Natural killer cell (primary cell): ENCODE measurements around the gene SLC22A23. TPM values are rescaled to one million over a fixed set of nuclear protein-coding genes. Genes with fewer than 3 reads are reported as not detected.

ENCODE experiments used
- ATAC-seq, 3 donors: fragments of 150-1000 bp in 2 of 3; fragments of 200-7000 bp in 1 of 3; cut with Tn5 transposase; 1 replicate in 1 of 3; 2 replicates in 2 of 3; pipeline ENCODE4 v1.10.0; 2021; ENCODE audit warnings: mild to moderate bottlenecking in 2 of 3, moderate library complexity in 2 of 3
- DNase-seq, 2 donors: peaks; one replicate each; pipeline versions ENCODE4 v3.0.0 to v3.0.0-alpha.2; 2013 to 2021; ENCODE audit warnings: mixed read lengths in 1 of 2
- H3K27ac ChIP-seq: one replicate; pipeline ENCODE4 v1.5.1; 2013; ENCODE audit warnings: mild to moderate bottlenecking, low read length
- H3K27me3 ChIP-seq: one replicate; pipeline ENCODE4 v1.6.1; 2013; ENCODE audit warnings: low read length; ENCODE audit not compliant: control insufficient read depth, insufficient read depth
- H3K36me3 ChIP-seq: one replicate; pipeline ENCODE4 v1.6.1; 2013; ENCODE audit warnings: low read length; ENCODE audit not compliant: control insufficient read depth, insufficient read depth
- H3K4me1 ChIP-seq: one replicate; pipeline ENCODE4 v1.6.1; 2013; ENCODE audit warnings: low read length; ENCODE audit not compliant: control insufficient read depth, insufficient read depth
- H3K4me3 ChIP-seq: one replicate; pipeline ENCODE4 v1.5.1; 2013; ENCODE audit warnings: low read length
- H3K9me3 ChIP-seq: one replicate; pipeline ENCODE4 v1.6.1; 2013; ENCODE audit warnings: low read length; ENCODE audit not compliant: control insufficient read depth, insufficient read depth
- H3K27ac Mint-ChIP-seq, 2 donors: one replicate each; pipeline ENCODE4 v1.8.0; 2022; ENCODE audit warnings: mild to moderate bottlenecking in 2 of 2, mixed read lengths in 2 of 2, moderate library complexity in 1 of 2
- H3K27me3 Mint-ChIP-seq, 2 donors: one replicate each; pipeline ENCODE4 v1.8.0; 2022; ENCODE audit warnings: low read depth in 2 of 2, mixed read lengths in 2 of 2
- H3K36me3 Mint-ChIP-seq: one replicate; pipeline ENCODE4 v1.8.0; 2022; ENCODE audit warnings: mixed read lengths
- H3K4me1 Mint-ChIP-seq, 2 donors: one replicate each; pipeline ENCODE4 v1.8.0; 2022; ENCODE audit warnings: mixed read lengths in 2 of 2
- H3K4me3 Mint-ChIP-seq: one replicate; pipeline ENCODE4 v1.8.0; 2022; ENCODE audit warnings: mild to moderate bottlenecking, moderate library complexity, mixed read lengths
- H3K9me3 Mint-ChIP-seq, 2 donors: one replicate each; pipeline ENCODE4 v1.8.0; 2022; ENCODE audit warnings: mixed read lengths in 2 of 2
- WGBS: methylation state at CpG from one replicate; pipeline ENCODE4 v1.1.7; 2013; ENCODE audit warnings: missing lambda C conversion rate; ENCODE audit not compliant: insufficient coverage; 5-methylcytosine and 5-hydroxymethylcytosine counted together
- intact Hi-C: fragments of 100-400 bp; cut with micrococcal nuclease; formaldehyde crosslinking; loops from one replicate; pipeline ENCODE4 v1.14.2; 2022
- total RNA-seq, 4 donors: library from RNA; stranded (reverse); fragments of 120-200 nt in 1 of 4; gene quantifications; one replicate each; pipeline versions ENCODE4 v1.2.3 to v1.2.4, GENCODE V29; 2013 to 2022
- TF ChIP-seq, protein P1 (sequence below): fragments of 200-600 bp; IDR thresholded peaks from one replicate; pipeline ENCODE4 v1.8.0; 2022; ENCODE audit warnings: antibody characterized with exemption

The SLC22A23 gene
- total RNA-seq, 3 donors from 2014 or later (not counting 1 experiment from before 2014, with no cell fraction given): 0.24 to 0.79 (median 0.38) TPM

DNA sequence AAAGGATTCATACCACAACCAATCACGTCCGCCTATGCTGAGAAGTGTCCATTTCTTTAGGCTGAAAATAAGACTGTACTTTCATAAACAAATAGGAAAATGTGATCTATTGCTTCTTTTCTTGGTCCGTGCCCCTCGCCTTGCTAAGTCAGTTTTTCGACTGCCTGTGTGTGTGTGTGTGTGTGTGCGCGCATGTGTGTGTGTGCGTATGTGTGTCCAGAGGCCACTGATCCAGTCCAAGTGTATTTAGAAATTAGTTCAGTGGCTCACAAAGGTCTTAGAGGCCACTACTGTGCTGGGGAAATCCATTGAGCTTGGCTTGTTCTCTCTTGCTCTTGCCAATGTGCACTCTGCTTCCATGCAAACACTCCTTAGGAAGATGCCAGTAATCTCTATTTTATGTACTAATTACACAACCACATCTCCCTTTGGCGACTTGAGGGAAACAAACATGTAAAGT, 50.5 kb downstream of the SLC22A23 start:
- intact Hi-C loops: no loop called here
- peaks cover 14 to 51% of the 10 kb centered on the region in 2 donors for H3K27me3 Mint-ChIP-seq
- Histone ChIP-seq H3K9me3 (no peaks in the 10 kb centered on the region), H3K36me3 (no peaks in the 10 kb centered on the region), H3K27me3 (no peaks in the 10 kb centered on the region), H3K4me3 (no peak overlapping the region), H3K4me1 (no peaks in the 10 kb centered on the region), H3K27ac (no peak overlapping the region)
- 70% methylated on average over 6 of the region's 9 CpGs for WGBS
- H3K4me3 Mint-ChIP-seq: no peak overlapping the region
- H3K27ac Mint-ChIP-seq: no peak overlapping the region
- no peaks in the 10 kb centered on the region for H3K36me3 Mint-ChIP-seq
- ATAC-seq: no peak
- no peak for DNase-seq
- H3K4me1 Mint-ChIP-seq: peaks cover 5 to 7% of the 10 kb centered on the region in 2 donors
- no peaks in the 10 kb centered on the region for H3K9me3 Mint-ChIP-seq
- TF ChIP-seq, protein P1, sequence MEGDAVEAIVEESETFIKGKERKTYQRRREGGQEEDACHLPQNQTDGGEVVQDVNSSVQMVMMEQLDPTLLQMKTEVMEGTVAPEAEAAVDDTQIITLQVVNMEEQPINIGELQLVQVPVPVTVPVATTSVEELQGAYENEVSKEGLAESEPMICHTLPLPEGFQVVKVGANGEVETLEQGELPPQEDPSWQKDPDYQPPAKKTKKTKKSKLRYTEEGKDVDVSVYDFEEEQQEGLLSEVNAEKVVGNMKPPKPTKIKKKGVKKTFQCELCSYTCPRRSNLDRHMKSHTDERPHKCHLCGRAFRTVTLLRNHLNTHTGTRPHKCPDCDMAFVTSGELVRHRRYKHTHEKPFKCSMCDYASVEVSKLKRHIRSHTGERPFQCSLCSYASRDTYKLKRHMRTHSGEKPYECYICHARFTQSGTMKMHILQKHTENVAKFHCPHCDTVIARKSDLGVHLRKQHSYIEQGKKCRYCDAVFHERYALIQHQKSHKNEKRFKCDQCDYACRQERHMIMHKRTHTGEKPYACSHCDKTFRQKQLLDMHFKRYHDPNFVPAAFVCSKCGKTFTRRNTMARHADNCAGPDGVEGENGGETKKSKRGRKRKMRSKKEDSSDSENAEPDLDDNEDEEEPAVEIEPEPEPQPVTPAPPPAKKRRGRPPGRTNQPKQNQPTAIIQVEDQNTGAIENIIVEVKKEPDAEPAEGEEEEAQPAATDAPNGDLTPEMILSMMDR: no peak

DNA sequence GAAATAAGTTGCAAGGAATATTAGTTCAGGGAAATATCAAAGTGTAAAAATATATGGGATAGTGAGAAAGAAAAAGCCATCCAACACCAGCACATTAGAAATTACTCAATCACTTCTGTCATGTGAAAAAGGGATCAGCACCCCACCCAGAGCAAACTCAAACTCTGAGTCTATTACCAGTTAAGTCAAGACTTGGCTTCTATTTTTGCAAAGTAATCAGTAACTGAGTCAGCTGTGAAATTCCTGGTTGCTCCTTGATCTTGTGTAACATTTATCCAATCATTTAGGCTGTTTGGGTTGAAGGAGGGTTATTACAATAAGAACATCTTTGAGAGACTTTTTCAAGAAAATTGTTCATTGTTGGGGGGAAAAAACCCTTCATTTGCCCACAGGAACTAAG, 51.2 kb downstream of the SLC22A23 start:
- ATAC-seq (no peak), DNase-seq (no peak)
- no peaks in the 10 kb centered on the region for H3K9me3 ChIP-seq
- intact Hi-C loops: no loop called here
- H3K27ac ChIP-seq: no peak overlapping the region
- TF ChIP-seq, protein P1: no peak
- no peak overlapping the region for H3K4me3 ChIP-seq
- no peaks in the 10 kb centered on the region for H3K36me3 ChIP-seq
- peaks cover 10 to 44% of the 10 kb centered on the region in 2 donors for H3K27me3 Mint-ChIP-seq
- H3K27ac Mint-ChIP-seq: no peak overlapping the region
- peaks cover 0 to 1% of the 10 kb centered on the region in 2 donors for H3K4me1 Mint-ChIP-seq
- no peaks in the 10 kb centered on the region for H3K9me3 Mint-ChIP-seq
- no peaks in the 10 kb centered on the region for H3K4me1 ChIP-seq
- no peaks in the 10 kb centered on the region for H3K36me3 Mint-ChIP-seq
- no peak overlapping the region for H3K4me3 Mint-ChIP-seq
- no peaks in the 10 kb centered on the region for H3K27me3 ChIP-seq

DNA sequence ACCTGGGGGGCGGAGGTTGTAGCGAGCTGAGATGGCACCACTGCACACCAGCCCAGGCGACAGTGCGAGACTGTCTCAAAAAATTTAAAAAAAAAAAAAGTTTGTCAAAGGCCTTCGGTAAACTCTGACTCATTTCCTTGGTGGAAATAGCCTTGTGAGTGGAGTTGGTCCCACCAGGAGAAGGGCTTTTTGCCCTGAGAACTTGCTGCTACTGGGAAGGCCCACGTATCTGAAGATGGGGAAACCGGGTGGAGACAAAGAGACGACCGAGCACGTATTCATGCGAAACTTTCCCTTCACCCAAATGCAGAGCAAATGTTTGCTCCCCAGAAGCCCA, 51.7 kb downstream of the SLC22A23 start:
- no peaks in the 10 kb centered on the region for H3K4me1 Mint-ChIP-seq
- no peak overlapping the region for H3K4me3 Mint-ChIP-seq
- peaks cover 9 to 42% of the 10 kb centered on the region in 2 donors for H3K27me3 Mint-ChIP-seq
- Histone ChIP-seq H3K4me3 (no peak overlapping the region), H3K9me3 (no peaks in the 10 kb centered on the region), H3K27me3 (no peaks in the 10 kb centered on the region), H3K27ac (no peak overlapping the region), H3K36me3 (no peaks in the 10 kb centered on the region), H3K4me1 (no peaks in the 10 kb centered on the region)
- ATAC-seq: no peak
- WGBS: 95% methylated on average over 11 of the region's 11 CpGs
- intact Hi-C loops: no loop called here
- no peak overlapping the region for H3K27ac Mint-ChIP-seq
- TF ChIP-seq, protein P1: no peak
- no peaks in the 10 kb centered on the region for H3K36me3 Mint-ChIP-seq
- DNase-seq: no peak
- H3K9me3 Mint-ChIP-seq: no peaks in the 10 kb centered on the region
